Measurements from ENCODE around the gene NRM.

- TF ChIP-seq CTCF (IDR thresholded peaks at IDR 0.05): no peak
- TF ChIP-seq POLR2A (IDR thresholded peaks at IDR 0.05): no peak
- no peak for TF ChIP-seq POLR2AphosphoS5 (IDR thresholded peaks at IDR 0.05)
Observed at GRCh38 chr6:30700340-30700739, 9.6 kb upstream of the NRM start.

Measured in gastroesophageal sphincter (tissue), 3 donors.